HG02571 (cell line): ENCODE data around the gene USP38.
"Not testable (repeated sequence)": the region's sequence is repeated elsewhere in the genome, so short reads cannot be mapped to it uniquely, and the experiment has no call there.

Experiments used
- ATAC-seq: cut with Tn5 transposase; IDR thresholded peaks from one replicate; pipeline ENCODE4 v1.9.1; 2021; ENCODE audit warnings: mild to moderate bottlenecking, moderate library complexity; ENCODE audit not compliant: unreplicated experiment

The USP38 gene

GRCh38 chr4:143256456-143256855, 71.7 kb downstream of the USP38 start:
- no peak for ATAC-seq

- no peak for ATAC-seq
These were observed 72.6 kb downstream of the USP38 start for GRCh38 chr4:143257356-143257755.

GRCh38 chr4:143260750-143261149, 76.0 kb downstream of the USP38 start:
- ATAC-seq: no peak

- ATAC-seq: no peak
These were observed 78.1 kb downstream of the USP38 start for GRCh38 chr4:143262838-143263237.

GRCh38 chr4:143267690-143268089, 83.0 kb downstream of the USP38 start:
- ATAC-seq: not testable (repeated sequence)

GRCh38 chr4:143270256-143270838, 85.6 kb downstream of the USP38 start:
- ATAC-seq: no peak
